Right kidney (tissue), 1 donor: ENCODE measurements around the gene BTBD2.

Experiments used
- DNase-seq: peaks from one replicate; pipeline ENCODE4 v3.0.0-alpha.2; 2016

Gene BTBD2

DNA sequence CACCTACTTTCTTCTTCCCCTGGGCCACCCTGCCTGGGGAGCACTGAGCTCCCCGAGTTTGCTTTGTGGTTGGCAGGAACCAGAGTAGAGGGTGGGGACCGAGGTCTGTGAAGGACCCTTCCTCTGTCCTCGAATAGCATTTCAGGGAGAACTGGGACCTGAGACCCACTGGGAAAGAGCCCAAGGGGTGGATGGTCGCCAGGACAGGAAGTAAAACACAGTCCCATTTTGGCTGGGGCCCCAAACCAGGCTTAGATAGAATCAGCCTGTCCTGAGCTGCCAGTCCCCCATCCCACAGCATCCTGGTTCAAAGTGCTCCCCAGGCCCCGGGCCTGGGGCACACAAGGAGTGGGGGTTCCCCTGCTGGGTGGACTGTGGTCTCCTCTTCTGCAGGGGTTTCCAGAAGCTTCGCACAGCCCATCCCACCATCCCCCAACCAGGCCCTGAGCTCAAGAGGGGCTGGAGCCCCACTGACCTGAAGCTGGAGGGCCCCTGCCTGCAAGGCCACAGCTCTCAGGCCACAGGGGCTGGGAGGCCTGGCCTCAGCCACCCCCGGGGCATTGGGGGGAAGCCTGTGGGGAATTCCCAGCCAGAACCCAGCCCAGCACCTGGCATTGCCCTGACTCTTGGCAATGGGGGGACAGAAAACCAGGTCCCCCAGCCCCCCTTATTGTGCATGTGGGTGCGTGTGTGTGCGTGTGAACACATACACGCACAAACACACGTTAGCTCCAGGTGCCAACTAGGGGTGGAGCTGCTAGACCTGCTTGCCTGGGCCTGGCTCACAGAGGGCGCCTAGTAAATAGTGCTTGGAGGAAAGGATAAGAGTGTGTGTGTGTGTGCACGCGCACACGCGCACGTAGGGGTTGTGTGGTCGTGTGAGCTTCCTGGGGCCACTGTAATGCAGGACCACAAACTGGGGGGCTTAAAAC, 36.5 kb upstream of the BTBD2 start:
- DNase-seq: no peak

DNA sequence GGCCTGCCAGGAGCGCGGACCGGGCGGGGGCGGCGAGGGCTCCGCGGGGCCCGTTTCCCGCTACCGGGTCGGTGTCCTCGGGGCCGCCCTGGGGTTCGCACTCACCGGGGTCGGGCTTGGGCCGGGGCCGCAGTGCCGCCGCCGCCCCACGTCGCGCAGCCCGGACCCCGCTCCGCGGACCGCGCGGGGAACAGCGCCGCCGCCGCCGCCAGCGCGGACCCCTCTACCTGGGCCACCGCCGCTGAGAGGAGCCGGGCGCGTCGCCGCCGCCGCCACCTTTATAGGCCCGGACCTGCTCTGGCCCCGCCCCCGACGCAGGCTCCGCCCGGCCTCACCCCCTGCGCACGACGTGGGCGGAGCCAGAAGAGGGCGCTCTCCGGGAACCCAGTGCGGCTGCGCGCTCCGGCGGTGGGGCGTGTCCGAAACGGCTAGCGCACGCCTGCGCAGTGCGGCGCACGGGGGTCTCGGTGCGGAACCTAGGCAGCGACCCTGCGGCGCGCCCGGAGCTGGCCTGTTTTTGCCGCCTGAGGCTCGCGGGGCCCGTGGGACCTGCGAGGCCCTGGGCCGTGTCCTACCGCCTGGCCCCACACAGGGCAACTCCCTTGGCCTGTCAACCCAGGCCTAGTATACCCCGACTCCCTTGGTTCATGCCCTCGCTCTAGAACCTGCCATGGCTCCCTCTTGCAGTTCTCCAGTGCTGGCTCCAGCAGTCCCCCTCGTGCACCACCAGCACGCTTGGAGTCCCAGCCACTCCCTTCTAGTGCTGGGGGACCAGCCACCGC, 35.7 kb upstream of the BTBD2 start, which contains the start of gene MKNK2:
MKNK2 (minus strand) TSS at position 254 of the 782 bp plus-strand sequence. CDS start 393 bp downstream, outside the sequence.
- DNase-seq: peak; percentile 95

DNA sequence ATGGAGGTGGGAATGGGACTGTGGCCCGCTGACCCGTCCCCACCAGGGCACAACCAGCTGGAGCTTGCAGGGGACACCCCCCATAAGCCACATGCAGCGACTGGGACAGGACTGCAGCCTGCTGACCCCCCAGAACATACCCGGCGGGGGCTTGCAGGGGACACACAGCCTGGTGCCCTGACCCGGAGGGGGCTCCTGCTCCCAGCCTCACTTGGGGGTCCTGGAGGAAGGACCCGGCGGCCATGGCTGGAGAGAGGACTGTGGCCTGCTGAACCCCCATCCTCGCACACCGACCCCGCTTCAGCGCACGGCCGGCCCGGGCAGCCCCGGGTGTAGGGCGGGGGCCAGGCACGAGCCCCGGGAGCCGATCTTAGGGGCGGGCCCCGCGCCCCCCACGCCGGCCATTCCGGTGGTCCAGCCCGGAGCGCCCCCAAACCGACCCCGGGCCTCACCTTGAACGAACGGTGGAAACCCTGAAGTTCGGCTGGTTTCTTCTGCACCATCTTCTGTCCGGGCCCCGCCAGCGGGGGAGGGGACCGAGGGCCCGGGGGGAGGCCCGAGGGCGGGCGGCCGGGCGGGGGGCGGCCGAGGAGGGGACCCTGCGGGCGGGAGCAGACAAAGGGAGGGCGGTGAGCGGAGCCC, 35.0 kb upstream of the BTBD2 start:
- DNase-seq: peak; percentile 70

DNA sequence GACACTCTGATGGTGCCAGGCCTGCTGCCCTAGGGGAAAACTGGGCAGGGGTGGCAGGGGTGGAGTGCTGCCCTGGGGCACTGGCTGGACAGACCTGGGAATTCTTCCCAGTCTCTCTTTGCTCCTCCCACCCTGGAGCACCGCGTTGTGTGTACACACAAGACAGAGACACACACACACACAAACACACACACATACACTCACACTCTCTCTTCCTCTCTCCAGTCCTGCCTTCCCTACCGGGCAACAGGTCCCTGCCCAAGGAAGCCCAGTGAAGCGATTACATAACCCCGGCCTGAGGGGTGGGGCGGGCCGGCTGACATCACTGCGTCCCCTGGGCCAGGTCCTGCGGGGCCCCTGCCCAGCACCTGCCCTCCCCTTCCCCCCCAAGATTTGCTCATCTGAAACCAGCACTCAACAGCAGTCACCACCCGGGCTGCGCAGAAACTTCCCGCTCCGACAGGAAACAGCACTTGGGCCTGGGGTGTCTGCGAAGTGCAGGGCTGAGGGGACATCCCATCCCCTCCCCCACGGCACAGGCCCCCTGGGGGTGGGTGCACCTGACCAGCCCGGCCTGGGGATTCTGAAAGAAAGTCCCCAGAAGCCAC, 34.3 kb upstream of the BTBD2 start:
- peak; percentile 77 for DNase-seq

DNA sequence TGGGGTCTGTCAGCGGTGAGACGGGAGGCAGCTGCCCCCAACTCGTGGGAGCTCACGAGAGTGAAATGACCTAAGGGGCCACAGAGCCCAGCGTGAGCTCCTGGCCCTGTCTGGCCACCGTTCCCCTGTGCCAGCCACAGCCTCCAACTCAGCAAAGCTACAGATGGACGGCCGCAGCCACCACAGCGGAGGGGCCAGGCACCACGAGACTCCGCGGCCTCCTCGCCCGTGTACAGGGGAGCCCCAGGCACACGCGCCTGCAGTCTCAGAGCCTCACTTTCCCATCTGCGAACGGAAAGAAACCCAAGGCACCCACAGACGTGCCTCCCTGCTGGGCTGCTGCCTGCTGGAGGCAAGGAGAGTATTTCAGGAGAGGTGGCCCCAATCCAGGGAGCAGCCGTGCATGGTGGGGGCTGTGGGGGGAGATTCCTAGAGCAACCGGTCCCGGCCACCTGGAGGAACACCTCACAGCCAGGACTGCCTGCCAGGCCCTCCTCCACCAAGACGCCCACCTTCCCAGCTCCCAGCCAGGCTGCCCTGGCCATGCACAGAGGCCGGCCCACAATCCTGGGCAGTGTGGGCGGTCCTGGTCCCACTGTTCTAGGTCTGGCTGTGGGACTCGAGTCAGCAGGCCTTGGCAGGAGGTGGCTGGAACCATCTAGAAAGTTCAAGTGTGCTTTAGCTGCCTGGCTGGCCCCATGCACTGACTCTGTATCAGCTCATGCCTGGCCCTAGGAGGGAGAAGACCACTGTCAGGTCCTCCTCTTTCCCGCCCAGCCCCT, 33.6 kb upstream of the BTBD2 start:
- DNase-seq: no peak

DNA sequence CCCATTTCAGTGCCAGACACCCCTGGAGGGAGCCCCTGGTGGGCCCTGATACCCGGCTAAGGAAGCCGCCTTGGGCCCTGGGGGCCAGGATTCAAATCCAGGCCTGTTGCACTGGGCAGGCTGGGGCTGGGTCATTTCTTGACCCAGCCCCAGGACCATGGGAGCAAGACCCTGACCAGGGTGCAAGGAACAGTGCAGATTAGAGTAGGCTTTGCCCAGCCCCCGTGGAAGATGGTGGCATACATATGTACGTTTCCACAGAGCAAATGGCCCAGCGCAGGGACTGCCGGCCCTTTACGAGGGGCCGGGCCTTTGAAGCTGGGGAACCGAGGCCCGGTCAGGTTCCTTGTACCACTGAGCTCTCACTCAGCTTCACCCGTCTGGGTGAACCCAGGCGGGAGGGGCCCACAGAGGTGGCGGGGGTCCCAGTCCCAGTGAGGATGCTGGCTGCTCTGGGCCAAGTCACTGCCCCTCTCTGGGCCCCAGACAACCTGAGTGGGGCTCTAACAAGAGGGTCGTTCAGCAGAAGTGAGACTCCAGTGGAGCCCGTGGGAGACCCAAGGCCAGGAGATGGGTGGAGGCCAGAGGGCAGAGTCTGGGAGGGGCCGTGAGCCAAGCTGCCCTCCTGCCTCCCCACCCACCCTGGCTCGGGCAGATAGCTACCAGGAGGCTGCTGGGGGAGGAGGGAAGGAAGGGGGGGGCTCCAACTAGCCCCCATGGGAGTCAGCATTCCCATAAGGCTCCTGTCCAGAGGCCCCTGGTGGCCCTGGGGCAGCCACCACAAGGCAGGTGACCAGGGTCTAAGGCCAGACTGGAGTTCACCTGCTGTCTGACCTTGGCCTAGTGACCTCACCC, 32.8 kb upstream of the BTBD2 start:
- no peak for DNase-seq

DNA sequence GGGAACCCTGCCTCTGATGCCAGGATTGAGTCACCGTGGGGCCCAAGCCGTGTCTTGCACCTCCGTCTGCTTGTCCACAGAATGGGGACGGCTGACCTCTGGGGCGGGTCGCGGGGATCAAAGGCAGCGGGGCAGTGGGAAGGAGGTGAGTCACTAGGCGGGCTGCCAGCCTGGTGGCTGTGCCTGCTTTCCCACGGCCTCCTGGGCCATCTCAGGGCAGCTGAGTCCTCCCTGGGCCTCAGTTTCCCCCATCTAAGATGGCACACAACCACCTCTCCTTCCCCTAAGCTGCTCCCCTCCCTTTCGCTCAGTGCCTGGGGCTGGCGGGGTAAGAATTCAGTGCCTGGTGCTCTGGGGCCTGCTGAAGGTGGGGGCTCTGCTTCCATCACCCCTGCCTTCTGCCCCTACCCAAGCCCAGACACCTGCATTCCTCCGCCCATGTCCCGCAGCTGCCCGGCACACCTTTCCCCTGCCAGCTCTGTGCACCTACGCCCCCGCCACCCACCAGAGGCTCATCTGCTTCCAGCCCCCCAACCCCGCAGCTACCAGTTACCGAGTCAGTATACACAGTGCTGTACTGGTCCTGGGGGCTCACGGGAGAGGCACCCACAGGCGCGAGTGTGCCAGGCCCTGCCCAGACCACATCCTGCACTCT, 32.1 kb upstream of the BTBD2 start:
- no peak for DNase-seq

DNA sequence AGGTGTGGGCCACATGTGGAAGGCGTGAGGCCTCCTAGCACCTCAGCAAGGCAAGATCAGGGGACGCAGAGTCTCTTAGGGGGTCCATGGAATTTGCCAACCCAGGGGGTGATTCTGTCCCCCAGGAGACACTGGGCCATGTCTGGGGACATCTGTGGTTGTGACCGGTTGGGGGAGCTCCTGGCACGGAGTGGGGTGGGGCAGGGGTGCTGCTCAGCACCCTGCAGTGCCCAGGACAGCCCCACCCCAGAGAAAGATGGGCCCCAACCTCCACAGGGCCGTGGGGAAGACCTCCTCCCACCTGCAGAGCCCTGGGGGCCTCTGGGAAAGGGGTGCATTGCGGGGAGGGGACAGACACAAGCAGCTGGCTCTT, 31.5 kb upstream of the BTBD2 start:
- no peak for DNase-seq

DNA sequence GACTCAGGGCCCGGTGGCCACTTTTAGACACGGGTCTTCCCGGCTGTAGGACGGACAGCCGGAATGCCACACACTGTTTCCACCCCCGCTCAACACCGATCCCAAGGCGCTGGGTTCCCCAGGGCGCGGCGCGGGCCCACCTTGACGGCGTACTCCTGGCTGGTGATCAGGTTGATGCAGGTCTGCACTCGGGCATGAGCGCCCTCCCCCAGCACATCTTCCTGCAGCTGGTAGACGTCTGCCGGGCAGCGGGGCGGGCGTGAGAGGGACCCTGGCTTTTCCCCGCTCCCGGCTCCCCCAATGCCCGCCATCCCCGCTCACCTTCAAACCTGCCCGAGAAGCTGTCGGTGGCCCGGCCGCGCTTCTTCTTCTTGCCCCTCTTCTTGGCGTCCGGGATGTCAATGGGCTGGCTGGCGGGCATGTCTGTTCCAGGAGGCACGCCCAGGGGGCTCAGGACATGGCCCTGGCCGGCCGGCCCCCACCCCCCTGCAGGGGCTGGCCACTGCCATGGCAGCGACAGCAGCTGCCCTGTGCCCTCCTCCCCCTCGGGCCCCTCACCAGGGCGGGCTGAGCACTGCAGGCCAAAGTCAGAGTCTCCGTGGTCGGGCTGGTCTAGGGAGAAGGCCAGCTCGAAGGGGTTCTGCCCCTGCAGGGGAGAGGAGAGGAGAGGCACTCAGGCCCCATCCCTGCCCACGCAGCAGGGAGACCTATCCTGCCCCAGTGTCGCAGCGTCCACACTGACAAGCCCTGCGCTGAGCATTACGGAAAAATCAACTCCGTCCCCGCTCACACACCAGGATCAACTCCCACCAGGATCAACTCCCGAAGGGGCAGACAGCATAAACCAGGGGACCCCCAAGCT, 30.8 kb upstream of the BTBD2 start:
- no peak for DNase-seq

DNA sequence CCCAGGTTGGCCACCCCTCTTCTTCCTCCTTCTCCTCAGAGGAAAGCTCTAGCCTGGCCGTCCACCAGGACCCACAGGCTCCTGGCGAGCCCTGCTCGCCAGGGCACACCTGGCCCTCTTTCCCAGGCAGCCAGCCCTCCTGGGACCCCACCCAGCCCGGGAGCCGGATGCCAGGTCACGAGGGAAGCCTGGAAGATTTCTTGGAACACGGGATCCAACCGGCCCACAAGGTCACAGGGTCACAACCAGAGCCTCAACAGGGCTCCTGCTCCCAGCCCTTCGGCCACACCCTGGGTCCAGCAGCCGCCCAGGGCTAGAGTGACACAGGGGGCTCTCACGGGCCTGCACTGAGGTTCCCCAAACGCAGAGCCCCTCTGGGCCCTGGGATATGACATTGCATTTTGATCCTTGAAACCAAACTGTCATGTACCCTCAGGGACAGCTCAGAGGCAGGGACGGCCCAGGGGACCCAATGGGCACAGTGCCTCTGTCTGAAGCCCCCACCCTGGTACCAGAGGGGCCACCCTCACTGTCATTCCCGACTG, 30.1 kb upstream of the BTBD2 start:
- DNase-seq: no peak

DNA sequence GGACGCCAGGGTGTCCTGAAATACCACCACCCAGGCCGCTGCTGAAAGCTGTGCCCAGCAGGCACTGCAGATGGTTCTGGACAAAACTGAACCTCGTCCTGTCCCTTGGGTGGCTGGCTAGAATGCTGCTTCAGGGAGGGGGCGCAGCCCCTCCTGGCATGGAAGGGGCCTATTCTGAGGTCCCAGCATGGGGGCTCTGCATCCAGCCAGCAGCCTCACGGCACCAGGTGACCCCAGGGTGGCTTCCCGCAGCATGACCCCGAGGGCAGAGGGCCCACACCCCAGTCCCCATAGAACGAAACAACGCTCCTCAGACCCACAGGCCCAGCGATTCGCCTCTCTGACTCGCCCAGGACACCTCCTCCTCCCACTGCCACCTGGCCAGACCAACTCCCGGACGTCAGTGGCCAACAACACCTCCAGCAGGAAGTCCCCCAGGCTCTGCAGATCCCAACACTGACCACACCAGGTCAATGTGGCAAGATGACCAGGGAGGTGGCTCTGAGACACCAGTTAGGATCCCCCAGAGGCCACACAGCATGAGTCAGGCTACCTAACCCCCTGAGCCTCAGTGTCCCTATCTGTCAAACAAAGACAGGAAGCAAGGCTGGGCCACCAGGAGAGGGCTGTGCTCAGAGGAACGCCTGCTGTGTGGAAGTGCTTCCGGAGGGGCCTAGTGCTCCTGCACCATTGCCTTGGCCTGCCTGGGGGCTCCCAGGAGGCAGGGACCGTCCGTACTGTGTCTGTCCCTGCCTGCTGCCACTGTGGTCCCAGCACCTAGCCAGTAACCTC, 29.4 kb upstream of the BTBD2 start:
- no peak for DNase-seq

DNA sequence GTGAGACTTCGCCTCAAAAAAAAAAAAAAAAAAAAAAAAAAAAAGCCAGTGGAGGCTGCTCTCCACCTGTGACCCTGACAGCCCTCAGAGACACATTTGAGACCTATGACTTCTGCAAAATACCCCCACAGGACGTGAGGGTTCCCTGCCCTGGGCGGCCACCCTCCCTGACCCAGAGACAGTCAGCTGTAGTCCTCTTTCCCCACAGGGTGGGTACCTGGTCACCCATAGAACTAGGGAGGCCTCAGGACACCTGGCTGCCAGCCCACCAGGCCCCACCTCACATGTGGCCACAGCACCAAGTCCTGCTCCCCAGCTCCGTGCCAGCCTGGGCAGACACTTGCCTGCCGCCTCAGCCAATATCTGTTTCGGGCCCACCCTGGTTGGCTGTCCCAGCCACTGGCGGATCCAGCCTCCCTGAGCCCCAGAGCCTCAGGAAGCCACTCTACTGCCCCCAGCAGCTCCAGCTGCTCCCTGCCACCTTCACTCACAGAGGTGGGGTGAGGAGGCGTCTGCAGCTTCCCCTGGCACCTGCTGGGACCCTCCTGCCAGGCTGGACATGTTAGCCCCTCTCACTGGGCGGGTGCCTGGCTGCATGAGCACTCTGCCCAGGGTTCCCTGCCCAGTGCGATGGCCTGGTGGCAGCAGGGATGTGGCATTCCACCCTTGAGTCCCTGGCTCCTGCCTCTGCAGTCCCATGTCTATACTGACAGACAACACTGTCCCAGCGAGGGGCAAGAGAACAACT, 28.6 kb upstream of the BTBD2 start:
- DNase-seq: no peak

DNA sequence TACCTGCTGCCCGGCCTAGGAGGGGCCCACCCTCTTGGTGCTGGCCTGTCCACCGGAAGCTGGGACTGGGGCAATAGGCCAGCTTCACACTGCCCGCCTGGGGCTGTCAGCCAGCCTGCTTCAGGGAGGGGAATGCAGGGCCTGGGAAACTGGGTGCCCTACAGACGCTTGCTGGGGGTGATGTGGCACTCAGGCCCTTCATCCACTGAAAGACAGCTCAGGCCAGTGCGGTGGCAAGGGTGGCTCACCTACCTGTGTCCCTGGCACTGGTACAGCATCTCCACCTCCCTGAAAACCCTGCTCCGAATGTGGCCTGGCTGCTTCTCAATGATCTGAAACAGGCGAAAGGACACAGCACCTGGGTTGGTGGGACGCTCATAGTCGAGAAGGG, 27.7 kb upstream of the BTBD2 start:
- DNase-seq: no peak

DNA sequence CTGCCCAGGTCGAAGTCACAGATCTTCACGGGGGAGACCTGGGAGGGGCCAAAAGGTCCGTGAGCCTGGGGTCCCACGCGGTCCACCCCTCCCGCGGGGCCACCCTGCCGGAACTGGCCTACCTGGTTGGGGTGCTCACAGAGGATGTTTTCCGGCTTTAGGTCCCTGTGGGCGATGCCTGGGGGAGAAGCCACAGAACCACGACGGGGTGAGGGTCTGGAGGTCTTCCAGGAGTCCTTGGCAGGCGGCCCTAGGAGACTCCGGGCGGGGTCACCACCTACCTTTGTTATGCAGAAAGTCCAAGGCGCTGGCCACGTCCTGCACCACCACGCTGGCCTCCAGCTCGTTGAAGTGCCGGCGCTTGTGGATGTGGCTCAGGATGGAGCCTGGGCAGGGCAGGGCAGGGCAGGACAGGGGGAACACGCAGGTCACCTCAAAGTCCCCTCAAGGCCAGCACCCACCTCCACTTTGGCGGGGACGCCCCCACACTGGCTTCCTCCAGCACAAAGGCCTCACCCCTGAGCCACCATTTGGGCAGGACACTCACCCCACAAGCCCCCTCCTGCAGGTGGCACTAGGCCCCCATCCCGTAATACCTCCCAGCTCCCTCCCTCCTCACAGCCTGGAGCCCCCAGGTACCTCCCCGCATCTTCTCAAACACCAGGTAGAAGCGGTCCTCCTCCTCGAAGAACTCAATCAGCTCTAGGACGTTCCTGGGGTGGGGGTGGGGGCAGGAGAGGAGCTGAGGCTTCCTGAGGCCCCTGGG, 27.2 kb upstream of the BTBD2 start:
- DNase-seq: no peak

DNA sequence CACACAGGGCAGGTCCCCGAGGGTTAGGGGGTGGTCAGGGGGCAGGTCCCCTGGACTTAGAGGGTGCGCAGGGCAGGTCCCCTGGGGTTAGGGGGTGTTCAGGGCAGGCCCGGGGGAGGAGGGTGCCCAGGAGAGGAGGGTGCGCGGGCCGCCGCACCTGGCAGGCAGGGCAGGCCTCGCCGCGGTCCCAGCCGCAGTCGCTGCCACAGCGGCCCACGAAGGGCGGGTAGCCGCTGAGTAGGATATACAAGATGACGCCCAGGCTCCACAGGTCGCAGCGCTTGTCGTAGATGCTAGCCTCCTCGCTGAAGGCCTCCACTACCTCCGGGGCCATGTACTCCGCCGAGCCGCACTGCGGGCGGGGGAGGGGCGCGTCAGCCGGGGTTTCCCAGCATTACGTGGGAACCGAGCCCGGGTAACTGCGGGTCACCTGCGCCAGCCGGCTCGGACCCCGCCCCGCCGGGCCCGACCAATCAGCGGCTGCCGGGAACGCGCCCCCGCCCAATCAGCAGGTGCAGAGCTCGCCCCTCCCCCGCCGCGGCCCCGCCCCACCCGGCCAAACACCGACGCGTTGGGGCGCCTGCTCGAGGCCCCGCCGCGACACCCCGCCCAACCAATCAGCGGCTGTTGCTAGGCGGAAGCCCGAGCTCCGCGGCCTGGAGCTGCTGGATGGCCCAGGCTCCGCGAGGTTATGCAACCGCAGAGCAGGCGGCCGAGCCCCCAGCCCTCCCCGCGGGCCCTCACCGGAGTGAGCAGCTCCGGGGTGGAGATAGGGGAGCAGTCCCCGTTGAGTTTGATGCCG, 26.4 kb upstream of the BTBD2 start:
- DNase-seq: peak; percentile 79

DNA sequence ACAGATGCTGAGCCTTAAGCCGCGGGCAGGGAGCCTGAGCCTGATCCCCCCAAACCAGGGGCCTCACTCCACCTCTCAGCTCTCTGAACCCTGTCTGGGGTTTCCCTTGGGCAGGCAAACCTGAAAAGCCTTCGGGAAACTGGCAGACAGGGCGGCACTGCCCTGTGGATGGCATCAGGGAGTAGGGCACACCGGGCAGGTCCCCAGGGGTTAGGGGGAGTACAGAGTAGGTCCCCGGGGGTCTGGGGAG, 25.8 kb upstream of the BTBD2 start:
- no peak for DNase-seq
